GM12878 (cell line): ENCODE measurements around the gene RANBP1. TPM values are rescaled to one million over a fixed set of nuclear protein-coding genes. Genes with fewer than 3 reads are reported as not detected.

Experiments
- ATAC-seq: fragments of 200-7000 bp; cut with Tn5 transposase; 3 replicates; pipeline ENCODE4 v1.9.1; 2020; ENCODE audit warnings: mild to moderate bottlenecking, moderate library complexity
- BruUV-seq: library from RNA; stranded (reverse); fragments of 400-500 nt; replicated peaks from 2 replicates; lab custom pipeline; 2021; lab: Mats Ljungman, UMichigan
- CTCF ChIA-PET: fragments of 300-600 bp; sonication (Branson Sonifier 250); formaldehyde crosslinking; extraction: SDS; loops from one replicate; lab custom pipeline; 2021; ENCODE audit warnings: inconsistent platforms; lab: Yijun Ruan, JAX
- POLR2A ChIA-PET: fragments of 350-600 bp; formaldehyde crosslinking; extraction: SDS; loops from one replicate; lab custom pipeline; 2021; ENCODE audit warnings: inconsistent platforms; lab: Charles Lee
- RAD21 ChIA-PET: fragments of 300-600 bp; sonication (Branson Sonifier 250); formaldehyde crosslinking; loops from one replicate; lab custom pipeline; 2023; ENCODE audit warnings: antibody characterized with exemption; ENCODE audit not compliant: unreplicated experiment; lab: Charles Lee
- SMC1A ChIA-PET: fragments of 300-600 bp; sonication (Branson Sonifier 250); formaldehyde crosslinking; loops from one replicate; lab custom pipeline; 2023; ENCODE audit not compliant: unreplicated experiment, uncharacterized antibody; lab: Charles Lee
- DNase-seq: peaks from one replicate; pipeline ENCODE4 v3.0.0-alpha.2; 2011; ENCODE audit warnings: low read depth, low spot score
- FAIRE-seq: peaks from 3 replicates; lab custom pipeline; 2011; peaks lifted over from hg19 to GRCh38; lab: Jason Lieb, UNC
- H2AFZ ChIP-seq: 2 replicates; pipeline ENCODE4 v1.6.0; 2011; ENCODE audit warnings: low read depth, low read length, control low read depth; ENCODE audit not compliant: control insufficient read depth
- H3K27ac ChIP-seq: 2 replicates; pipeline ENCODE4 v1.5.1; 2011; ENCODE audit warnings: control low read depth; ENCODE audit not compliant: control insufficient read depth, insufficient read depth
- H3K27me3 ChIP-seq, 2 experiments: replicated peaks in 1 of 2; 2 replicates each; pipeline versions ENCODE4 v1.6.0 to v1.6.1; 2011; ENCODE audit warnings: low read length in 1 of 2; ENCODE audit not compliant: control insufficient read depth in 2 of 2, insufficient read depth in 2 of 2
- H3K36me3 ChIP-seq, 2 experiments: 2 replicates each; pipeline ENCODE4 v1.5.1; 2011; ENCODE audit warnings: low read length in 1 of 2; ENCODE audit not compliant: control insufficient read depth in 2 of 2, insufficient read depth in 2 of 2
- H3K4me1 ChIP-seq: 2 replicates; pipeline ENCODE4 v1.6.1; 2011; ENCODE audit warnings: mild to moderate bottlenecking, low read length, moderate library complexity, mixed read lengths; ENCODE audit not compliant: control insufficient read depth, insufficient read depth
- H3K4me2 ChIP-seq: 2 replicates; pipeline ENCODE4 v1.6.0; 2011; ENCODE audit warnings: control low read depth; ENCODE audit not compliant: control insufficient read depth, insufficient read depth
- H3K4me3 ChIP-seq: fragments of 200-600 bp; sonication (generic); 2 replicates; pipeline ENCODE4 v1.5.1; 2016
- H3K79me2 ChIP-seq: 2 replicates; pipeline ENCODE4 v1.6.0; 2011; ENCODE audit warnings: low read length; ENCODE audit not compliant: control insufficient read depth, insufficient read depth
- H3K9ac ChIP-seq: 2 replicates; pipeline ENCODE4 v1.8.0; 2011; ENCODE audit warnings: low read length, control low read depth, mixed read lengths; ENCODE audit not compliant: control insufficient read depth, insufficient read depth
- H3K9me3 ChIP-seq: replicated peaks from 3 replicates; pipeline ENCODE4 v1.5.1; 2011; ENCODE audit warnings: mild to moderate bottlenecking, low read length; ENCODE audit not compliant: control insufficient read depth, insufficient read depth
- H4K20me1 ChIP-seq: 2 replicates; pipeline ENCODE4 v1.6.0; 2011; ENCODE audit not compliant: control insufficient read depth, insufficient read depth
- BCLAF1 ChIP-seq: fragments of 450-650 bp; IDR thresholded peaks from 2 replicates; pipeline ENCODE4 v1.6.1; 2017; ENCODE audit warnings: antibody characterized with exemption, mild to moderate bottlenecking, moderate library complexity
- CHD2 ChIP-seq: IDR thresholded peaks from 2 replicates; pipeline ENCODE4 v1.6.1; 2011; ENCODE audit warnings: low read depth, low read length, improper control_type of control experiment, borderline replicate concordance
- KDM1A ChIP-seq: fragments of 200-600 bp; sonication (generic); IDR thresholded peaks from 2 replicates; pipeline ENCODE4 v1.6.1; 2016; ENCODE audit warnings: borderline replicate concordance
- NFIC ChIP-seq: IDR thresholded peaks from 2 replicates; pipeline ENCODE4 v1.6.1; 2012; ENCODE audit warnings: low read depth, mild to moderate bottlenecking, inconsistent platforms, low read length, moderate library complexity
- POLR2A ChIP-seq: IDR thresholded peaks from 2 replicates; pipeline ENCODE4 v1.6.1; 2011; ENCODE audit warnings: low read depth, mild to moderate bottlenecking, low read length
- RFX5 ChIP-seq: IDR thresholded peaks from 2 replicates; pipeline ENCODE4 v1.6.1; 2011; ENCODE audit warnings: low read depth, low read length, improper control_type of control experiment
- SPI1 ChIP-seq: IDR thresholded peaks from 2 replicates; pipeline ENCODE4 v1.6.1; 2011; ENCODE audit warnings: low read depth, mild to moderate bottlenecking, low read length, moderate library complexity, borderline replicate concordance; ENCODE audit not compliant: insufficient read depth
- ZBTB11 ChIP-seq: fragments of 450-650 bp; formaldehyde crosslinking; IDR thresholded peaks from 2 replicates; pipeline ENCODE4 v1.5.0; 2022; ENCODE audit warnings: mild to moderate bottlenecking, missing genetic modification characterization
- ZNF24 ChIP-seq: fragments of 450-650 bp; IDR thresholded peaks from 2 replicates; pipeline ENCODE4 v1.6.1; 2017; ENCODE audit warnings: antibody characterized with exemption, mild to moderate bottlenecking
- WGBS: methylation state at CpG from one replicate; pipeline ENCODE4 v1.1.6; 2016; ENCODE audit warnings: low lambda C conversion rate; ENCODE audit not compliant: insufficient replicate concordance, insufficient coverage; ENCODE audit errors: missing lambda C conversion rate; 5-methylcytosine and 5-hydroxymethylcytosine counted together
- in situ Hi-C: fragments of 300-500 bp; cut with MboI; formaldehyde crosslinking; loops from 9 replicates; pipeline ENCODE4 v1.14.3; 2018; ENCODE audit warnings: mixed read lengths
- intact Hi-C: fragments of 100-400 bp; cut with micrococcal nuclease; formaldehyde crosslinking; loops from one replicate; pipeline ENCODE4 v1.14.2; 2022; ENCODE audit not compliant: unreplicated experiment
- polyA plus RNA-seq, 11 experiments: library from polyadenylated mRNA; depleted of rRNA in 4 of 11; unstranded in 6 of 11; stranded (reverse) in 5 of 11; fragments of >200 nt; fragmentation: Nextera tagmentation in 4 of 11; fragmentation: Illumina TruSeq in 1 of 11; extraction: Ambion mirVana in 4 of 11; extraction: Trizol in 1 of 11; gene quantifications; 1 replicate in 1 of 11; 2 replicates in 10 of 11; pipeline versions ENCODE4 v1.2.1 to v1.2.3, GENCODE V29; 2011 to 2016; ENCODE audit warnings: inconsistent platforms in 2 of 11, missing spikeins in 2 of 11, low read depth in 1 of 11
- total RNA-seq, 4 experiments: library from RNA; depleted of rRNA in 3 of 4; stranded (reverse); fragments of >200 nt in 3 of 4; fragmentation: Illumina TruSeq in 1 of 4; extraction: Trizol in 1 of 4; gene quantifications; 2 replicates each; pipeline versions ENCODE4 v1.2.1 to v1.2.3, GENCODE V29; 2013 to 2021

Gene RANBP1
- total and polyA plus RNA-seq, 10 of the 15 experiments (the other 5 are each of a cell fraction or from before 2014, with no cell fraction given): 55.3 to 808 (median 394) TPM

- in situ Hi-C loops: no loop called here
- ChIA-PET SMC1A (no interaction called here), CTCF (no interaction called here)
- H3K4me2 ChIP-seq: no peak overlapping the region
- no TSS peak for BruUV-seq
- ATAC-seq: peak; percentile 71
- peaks cover 4% of the 10 kb centered on the region; the same call in 1 of the 2 replicates for H3K4me1 ChIP-seq
- no peaks in the 10 kb centered on the region for H3K79me2 ChIP-seq
- TF ChIP-seq CHD2: no peak
- peak; percentile 22; the same call in 1 of the 2 replicates for TF ChIP-seq SPI1
- TF ChIP-seq, all 136 proteins: peak for 1
- no peaks in the 10 kb centered on the region for H3K9me3 ChIP-seq
- ChIA-PET RAD21 (interaction anchor here (1.0 to 1.5 kb wide), 2 partner anchors 10 to 100 kb away, joined by 3 to 4 read pairs; no protein-coding TSS in a partner anchor), POLR2A (no interaction called here)
- H4K20me1 ChIP-seq: no peaks in the 10 kb centered on the region
- H3K9ac ChIP-seq: no peak overlapping the region
- no peak for FAIRE-seq
- H3K4me3 ChIP-seq: no peak overlapping the region
- no peaks in the 10 kb centered on the region for H3K27me3 ChIP-seq
- no peaks in the 10 kb centered on the region for H3K36me3 ChIP-seq
- no peak for DNase-seq
- no peak overlapping the region for H2AFZ ChIP-seq
- intact Hi-C loops: no loop called here
- WGBS: 52% methylated on average over 14 of the region's 14 CpGs
- H3K27ac ChIP-seq: no peak overlapping the region
Measured at GRCh38 chr22:20147237-20147988, 31.5 kb downstream of the RANBP1 start.

- ChIA-PET CTCF (no interaction called here), SMC1A (no interaction called here), RAD21 (interaction anchor here (0.7 kb wide), 1 partner anchor 270 kb away, joined by 3 read pairs; no protein-coding TSS in a partner anchor), POLR2A (no interaction called here)
- no peak overlapping the region for H2AFZ ChIP-seq
- H3K9me3 ChIP-seq: no peaks in the 10 kb centered on the region
- H3K79me2 ChIP-seq: no peaks in the 10 kb centered on the region
- no TSS peak for BruUV-seq
- in situ Hi-C loops (no loop called here), intact Hi-C loops (no loop called here)
- H3K27ac ChIP-seq: no peak overlapping the region
- no peak overlapping the region for H3K4me2 ChIP-seq
- FAIRE-seq (no peak), ATAC-seq (no peak), DNase-seq (no peak)
- no peak overlapping the region for H3K4me3 ChIP-seq
- H3K9ac ChIP-seq: no peak overlapping the region
- WGBS: 79% methylated on average over 18 of the region's 18 CpGs
- no peaks in the 10 kb centered on the region for H3K36me3 ChIP-seq
- H3K27me3 ChIP-seq: no peaks in the 10 kb centered on the region
- H3K4me1 ChIP-seq: peaks cover 4% of the 10 kb centered on the region; the same call in 1 of the 2 replicates
- H4K20me1 ChIP-seq: no peaks in the 10 kb centered on the region
- TF ChIP-seq RFX5 (no peak), ZNF24 (no peak), NFIC (no peak), KDM1A (no peak), ZBTB11 (CRISPR knock-in tag) (no peak), BCLAF1 (no peak), POLR2A (no peak)
Measured at GRCh38 chr22:20148414-20148813, 32.5 kb downstream of the RANBP1 start.
